GM18861 (cell line): ENCODE data around the gene ARL8B.
A peak's percentile ranks its signal among the peaks of the same experiment; 100 is the strongest.
"Not testable (repeated sequence)": the region's sequence is repeated elsewhere in the genome, so short reads cannot be mapped to it uniquely, and the experiment has no call there.

ENCODE experiments used
- ATAC-seq: cut with Tn5 transposase; IDR thresholded peaks from one replicate; pipeline ENCODE4 v1.9.1; 2021; ENCODE audit not compliant: unreplicated experiment

Gene ARL8B

GRCh38 chr3:5144316-5144994, 22.4 kb downstream of the ARL8B start:
- no peak for ATAC-seq

GRCh38 chr3:5145120-5145519, 23.0 kb downstream of the ARL8B start:
- ATAC-seq: no peak

- ATAC-seq: not testable (repeated sequence)
Observed at GRCh38 chr3:5147152-5147551, 25.1 kb downstream of the ARL8B start.

- no peak for ATAC-seq
Observed at GRCh38 chr3:5149306-5149880, 27.3 kb downstream of the ARL8B start.

- no peak for ATAC-seq
Observed at GRCh38 chr3:5151586-5151985, 29.5 kb downstream of the ARL8B start.

GRCh38 chr3:5153074-5153473, 31.0 kb downstream of the ARL8B start:
- ATAC-seq: no peak

GRCh38 chr3:5155241-5155640, 33.1 kb downstream of the ARL8B start:
- no peak for ATAC-seq

GRCh38 chr3:5160321-5160720, 38.2 kb downstream of the ARL8B start:
- no peak for ATAC-seq

GRCh38 chr3:5160940-5161858, 39.1 kb downstream of the ARL8B start:
- no peak for ATAC-seq

GRCh38 chr3:5162102-5162501, 40.0 kb downstream of the ARL8B start:
- no peak for ATAC-seq

GRCh38 chr3:5165698-5166097, 43.6 kb downstream of the ARL8B start:
- ATAC-seq: no peak

- ATAC-seq: no peak
Observed at GRCh38 chr3:5166846-5167245, 44.8 kb downstream of the ARL8B start.

- no peak for ATAC-seq
Observed at GRCh38 chr3:5168110-5168509, 46.0 kb downstream of the ARL8B start.

GRCh38 chr3:5169807-5170206, 47.7 kb downstream of the ARL8B start:
- ATAC-seq: no peak

GRCh38 chr3:5170975-5171374, 48.9 kb downstream of the ARL8B start:
- peak; percentile 46 for ATAC-seq

GRCh38 chr3:5172018-5172417, 49.9 kb downstream of the ARL8B start:
- no peak for ATAC-seq

GRCh38 chr3:5179036-5179435, 56.9 kb downstream of the ARL8B start:
- ATAC-seq: not testable (repeated sequence)

GRCh38 chr3:5181469-5182141, 59.5 kb downstream of the ARL8B start:
- ATAC-seq: peak; percentile 70

GRCh38 chr3:5183714-5184113, 61.6 kb downstream of the ARL8B start:
- not testable (repeated sequence) for ATAC-seq

- ATAC-seq: no peak
Observed at GRCh38 chr3:5184499-5184898, 62.4 kb downstream of the ARL8B start.

- ATAC-seq: no peak
Observed at GRCh38 chr3:5185093-5185673, 63.1 kb downstream of the ARL8B start.
